Mammary epithelial cell (primary cell): ENCODE data around the gene NOTCH1.

ENCODE experiments used
- EZH2 ChIP-seq: IDR thresholded peaks from 2 replicates; pipeline ENCODE4 v1.6.1; 2012; ENCODE audit warnings: low read length, inconsistent platforms, borderline replicate concordance
- TF ChIP-seq, protein P1 (sequence below), 2 donors: IDR thresholded peaks in 1 of 2; conservative IDR thresholded peaks in 1 of 2; 2 replicates each; pipeline ENCODE4 v1.5.1; 2011 to 2012; ENCODE audit warnings: inconsistent platforms in 2 of 2, low read length in 2 of 2, mild to moderate bottlenecking in 2 of 2, control low read depth in 1 of 2, low read depth in 1 of 2; ENCODE audit not compliant: insufficient read depth in 1 of 2; ENCODE audit errors: extremely low read depth in 1 of 2

DNA sequence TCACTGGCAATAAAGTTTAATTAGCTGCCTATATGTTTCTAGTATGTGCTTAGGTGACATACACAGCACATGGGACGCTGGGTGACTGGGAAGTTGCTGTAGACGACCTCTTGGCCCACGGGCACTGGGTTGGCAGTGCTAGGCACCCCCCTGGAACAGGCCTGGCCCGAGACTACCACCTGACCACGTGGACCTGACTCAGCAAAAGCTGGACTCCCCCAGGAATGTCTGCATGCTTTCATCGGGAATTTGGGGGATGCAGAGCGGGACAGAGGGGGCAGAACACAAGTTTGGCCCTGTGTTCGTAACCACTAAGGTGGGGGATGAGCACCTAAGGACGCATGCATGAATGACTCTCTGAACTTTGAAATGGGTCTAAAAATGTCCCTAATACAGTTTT lies 89.6 kb downstream of the NOTCH1 start:
- TF ChIP-seq EZH2: no peak
- TF ChIP-seq, protein P1, sequence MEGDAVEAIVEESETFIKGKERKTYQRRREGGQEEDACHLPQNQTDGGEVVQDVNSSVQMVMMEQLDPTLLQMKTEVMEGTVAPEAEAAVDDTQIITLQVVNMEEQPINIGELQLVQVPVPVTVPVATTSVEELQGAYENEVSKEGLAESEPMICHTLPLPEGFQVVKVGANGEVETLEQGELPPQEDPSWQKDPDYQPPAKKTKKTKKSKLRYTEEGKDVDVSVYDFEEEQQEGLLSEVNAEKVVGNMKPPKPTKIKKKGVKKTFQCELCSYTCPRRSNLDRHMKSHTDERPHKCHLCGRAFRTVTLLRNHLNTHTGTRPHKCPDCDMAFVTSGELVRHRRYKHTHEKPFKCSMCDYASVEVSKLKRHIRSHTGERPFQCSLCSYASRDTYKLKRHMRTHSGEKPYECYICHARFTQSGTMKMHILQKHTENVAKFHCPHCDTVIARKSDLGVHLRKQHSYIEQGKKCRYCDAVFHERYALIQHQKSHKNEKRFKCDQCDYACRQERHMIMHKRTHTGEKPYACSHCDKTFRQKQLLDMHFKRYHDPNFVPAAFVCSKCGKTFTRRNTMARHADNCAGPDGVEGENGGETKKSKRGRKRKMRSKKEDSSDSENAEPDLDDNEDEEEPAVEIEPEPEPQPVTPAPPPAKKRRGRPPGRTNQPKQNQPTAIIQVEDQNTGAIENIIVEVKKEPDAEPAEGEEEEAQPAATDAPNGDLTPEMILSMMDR (conservative IDR thresholded peaks at IDR 0.05 in 1 of 2, IDR thresholded peaks at IDR 0.05 in 1 of 2; ENCODE audit: extremely low read depth in 1 of 2, insufficient read depth in 1 of 2, low read depth in 1 of 2, low read length in 2 of 2): no peak
